ENCODE measurements around the gene PARVB. TPM values are rescaled to one million over a fixed set of nuclear protein-coding genes. Genes with fewer than 3 reads are reported as not detected.
"Not testable (repeated sequence)": the region's sequence is repeated elsewhere in the genome, so short reads cannot be mapped to it uniquely, and the experiment has no call there.

Gene PARVB
- total RNA-seq, 2 experiments from 2014 or later, result 39.4 to 41.0 TPM

DNA sequence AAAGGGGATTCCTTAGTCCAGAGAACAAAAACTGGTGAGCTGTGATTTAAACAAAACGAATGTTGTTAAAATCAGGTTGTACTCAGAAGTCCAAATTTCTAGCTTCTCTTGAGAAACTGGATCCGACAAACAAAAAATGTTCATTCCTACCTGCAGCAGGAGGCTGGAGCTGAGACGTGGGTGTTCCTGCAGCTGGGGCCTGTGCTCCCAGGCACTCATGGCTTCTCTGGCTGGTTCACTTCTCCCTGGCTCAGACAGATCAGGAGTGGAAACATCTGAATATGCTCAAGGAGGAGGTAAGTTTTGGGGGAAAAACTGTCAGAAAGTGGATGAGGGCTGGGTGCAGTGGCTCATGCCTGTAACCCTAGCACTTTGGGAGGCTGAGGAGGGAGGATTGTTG, 24.7 kb upstream of the PARVB start:
- H3K27ac Mint-ChIP-seq, result no peak overlapping the region
- ATAC-seq, result no peak
- ChIA-PET POLR2A (no interaction called here), CTCF (interaction anchor here (1.5 kb wide), 1 partner anchor 86 kb away, joined by 5 read pairs; no protein-coding TSS in a partner anchor)
- no peaks in the 10 kb centered on the region for H3K27me3 Mint-ChIP-seq (ENCODE audit: low read depth)
- no peak overlapping the region for H3K4me3 Mint-ChIP-seq
- DNase-seq, result no peak
- H3K36me3 Mint-ChIP-seq (ENCODE audit: low read depth), result peaks cover 45% of the 10 kb centered on the region
- no peaks in the 10 kb centered on the region for H3K9me3 Mint-ChIP-seq (ENCODE audit: insufficient read depth)
- peaks cover 22% of the 10 kb centered on the region for H3K4me1 Mint-ChIP-seq (ENCODE audit: low read depth)

DNA sequence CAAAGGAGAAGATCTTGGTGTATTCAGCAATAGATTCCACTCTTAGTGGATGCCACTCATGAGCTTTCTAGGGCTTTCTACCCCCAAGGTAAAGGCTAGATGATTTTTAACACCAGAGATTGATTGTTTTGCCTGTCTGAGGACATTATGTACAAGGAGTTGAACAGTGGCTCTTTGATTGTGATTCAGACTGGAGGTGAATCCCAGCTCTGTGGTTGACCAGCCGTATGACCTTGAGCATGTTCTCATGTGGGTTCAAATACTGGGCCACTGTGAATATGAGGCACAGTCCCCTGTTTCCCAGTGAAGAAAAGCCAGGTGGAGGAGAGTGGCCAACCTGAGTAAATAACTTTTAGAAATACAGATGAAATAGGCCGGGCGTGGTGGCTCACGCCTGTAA, 24.0 kb upstream of the PARVB start:
- Mint-ChIP-seq H3K27ac (no peak overlapping the region), H3K27me3 (ENCODE audit: low read depth) (no peaks in the 10 kb centered on the region), H3K36me3 (ENCODE audit: low read depth) (peaks cover 38% of the 10 kb centered on the region), H3K4me1 (ENCODE audit: low read depth) (peaks cover 16% of the 10 kb centered on the region), H3K9me3 (ENCODE audit: insufficient read depth) (no peaks in the 10 kb centered on the region), H3K4me3 (no peak overlapping the region)
- DNase-seq, result no peak
- POLR2A ChIA-PET, result no interaction called here
- no peak for ATAC-seq
- CTCF ChIA-PET, result no interaction called here

DNA sequence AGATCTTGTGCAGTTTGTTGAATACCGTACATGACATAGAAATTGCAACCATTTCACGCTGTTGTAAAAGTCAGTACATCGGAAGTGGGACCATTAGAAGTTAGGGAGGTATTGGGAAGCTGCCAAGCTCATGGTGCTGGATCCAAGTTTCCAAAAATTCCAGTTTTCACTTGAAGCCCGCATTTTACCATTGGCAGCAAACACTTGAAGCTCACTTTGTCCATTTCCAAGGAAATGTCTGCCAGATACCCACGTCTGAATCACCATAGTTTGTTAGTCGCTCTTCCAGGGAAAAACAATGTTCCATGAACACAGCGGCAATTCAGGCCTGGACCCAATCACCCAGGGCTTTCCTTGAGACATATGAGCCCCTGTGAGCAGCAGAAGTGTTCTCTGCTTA, 22.6 kb upstream of the PARVB start:
- Mint-ChIP-seq H3K9me3 (ENCODE audit: insufficient read depth) (no peaks in the 10 kb centered on the region), H3K27me3 (ENCODE audit: low read depth) (no peaks in the 10 kb centered on the region), H3K4me1 (ENCODE audit: low read depth) (peaks cover 3% of the 10 kb centered on the region), H3K27ac (no peak overlapping the region), H3K4me3 (no peak overlapping the region), H3K36me3 (ENCODE audit: low read depth) (peaks cover 29% of the 10 kb centered on the region)
- DNase-seq (no peak), ATAC-seq (no peak)
- CTCF ChIA-PET, result interaction anchor here (1.2 to 6.6 kb wide), 2 partner anchors 8 to 84 kb away, joined by 3 to 32 read pairs; no protein-coding TSS in a partner anchor
- POLR2A ChIA-PET, result no interaction called here

DNA sequence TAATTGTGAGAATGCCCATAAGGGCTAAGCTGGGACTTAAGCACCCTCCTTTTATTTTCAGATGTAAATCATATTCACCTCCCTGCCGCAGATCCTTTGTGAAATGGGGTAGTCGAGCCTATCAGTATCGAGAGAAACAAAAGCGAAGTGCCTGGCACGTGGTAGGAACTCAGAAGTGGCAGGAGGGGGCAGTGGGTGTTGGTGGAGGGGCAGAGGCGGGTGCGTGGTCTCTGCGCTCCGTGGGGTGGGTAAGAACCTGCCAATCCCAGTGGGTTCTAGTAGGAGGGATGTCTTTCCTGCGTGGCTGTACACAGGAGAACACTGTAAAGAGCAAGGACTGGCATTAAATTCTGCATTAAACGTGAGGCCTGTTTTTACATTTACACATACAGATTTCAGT, 21.8 kb upstream of the PARVB start:
- H3K27me3 Mint-ChIP-seq (ENCODE audit: low read depth), result no peaks in the 10 kb centered on the region
- H3K4me1 Mint-ChIP-seq (ENCODE audit: low read depth), result no peaks in the 10 kb centered on the region
- H3K36me3 Mint-ChIP-seq (ENCODE audit: low read depth), result peaks cover 23% of the 10 kb centered on the region
- H3K9me3 Mint-ChIP-seq (ENCODE audit: insufficient read depth), result no peaks in the 10 kb centered on the region
- ChIA-PET POLR2A (no interaction called here), CTCF (interaction anchor here (6.6 kb wide), 1 partner anchor 8 kb away, joined by 32 read pairs; no protein-coding TSS in a partner anchor)
- H3K4me3 Mint-ChIP-seq, result no peak overlapping the region
- DNase-seq (no peak), ATAC-seq (no peak)
- no peak overlapping the region for H3K27ac Mint-ChIP-seq

DNA sequence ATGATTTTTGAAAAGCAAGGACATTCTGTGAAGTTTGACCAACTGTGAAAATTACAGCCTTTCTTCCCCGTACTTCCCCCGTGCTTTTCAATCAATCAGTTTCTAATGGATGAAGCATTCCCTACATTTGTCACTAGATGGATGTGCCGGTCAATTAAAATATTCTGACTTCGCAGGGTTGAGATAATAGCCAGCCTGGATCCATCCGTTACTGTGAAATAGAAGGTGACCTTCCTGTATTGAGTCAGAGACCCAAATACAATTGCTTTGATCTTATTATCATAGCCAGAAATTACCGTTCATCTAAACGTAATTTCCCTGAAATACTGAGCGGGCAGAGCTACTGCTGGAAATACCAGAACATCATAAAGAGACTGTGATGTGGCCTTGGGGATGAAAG, 21.1 kb upstream of the PARVB start:
- POLR2A ChIA-PET, result no interaction called here
- CTCF ChIA-PET, result interaction anchor here (1.3 to 6.6 kb wide), 2 partner anchors 9 to 57 kb away, joined by 3 to 32 read pairs; no protein-coding TSS in a partner anchor
- Mint-ChIP-seq H3K27me3 (ENCODE audit: low read depth) (no peaks in the 10 kb centered on the region), H3K4me3 (no peak overlapping the region), H3K4me1 (ENCODE audit: low read depth) (no peaks in the 10 kb centered on the region), H3K27ac (no peak overlapping the region), H3K9me3 (ENCODE audit: insufficient read depth) (no peaks in the 10 kb centered on the region), H3K36me3 (ENCODE audit: low read depth) (peaks cover 20% of the 10 kb centered on the region)
- ATAC-seq (no peak), DNase-seq (no peak)

DNA sequence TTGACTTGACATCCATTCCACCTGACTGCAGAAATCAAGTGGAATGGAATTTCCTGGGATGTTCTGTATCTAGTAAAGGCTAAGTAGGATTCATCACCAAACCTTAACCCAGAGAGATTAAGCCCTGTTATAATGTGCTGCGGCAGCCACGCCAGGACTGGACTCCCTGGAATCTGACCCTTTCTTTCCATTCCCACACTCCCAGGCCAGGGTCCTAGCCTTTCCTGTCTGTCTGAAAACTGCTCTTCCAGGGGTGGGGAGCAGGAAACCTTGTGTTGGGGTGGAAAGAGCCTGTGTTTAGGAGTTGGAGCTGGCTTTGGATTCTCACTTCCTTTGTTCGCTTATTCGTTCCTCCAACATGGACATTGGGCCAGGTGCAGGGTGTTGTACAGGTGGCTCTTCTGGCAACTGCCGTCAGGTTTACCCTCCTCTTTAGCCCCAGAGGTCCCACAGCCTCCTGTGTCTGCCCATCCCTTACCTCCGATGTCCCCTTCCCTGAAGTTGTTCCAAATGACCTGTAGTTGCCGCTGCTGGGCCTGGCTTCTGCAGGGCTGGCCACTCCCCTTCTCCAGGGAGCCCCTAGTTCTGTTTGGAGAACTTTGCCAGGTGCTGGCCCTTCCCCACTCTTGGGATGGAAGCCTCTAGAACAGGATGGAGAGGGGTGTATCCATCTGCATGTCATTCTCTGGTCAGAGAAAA, 20.5 kb upstream of the PARVB start:
- H3K4me3 Mint-ChIP-seq, result no peak overlapping the region
- ATAC-seq (no peak), DNase-seq (no peak)
- no peaks in the 10 kb centered on the region for H3K9me3 Mint-ChIP-seq (ENCODE audit: insufficient read depth)
- ChIA-PET CTCF (interaction anchor here (1.3 to 6.6 kb wide), 2 partner anchors 10 to 58 kb away, joined by 3 to 32 read pairs; no protein-coding TSS in a partner anchor), POLR2A (no interaction called here)
- H3K4me1 Mint-ChIP-seq (ENCODE audit: low read depth), result no peaks in the 10 kb centered on the region
- H3K36me3 Mint-ChIP-seq (ENCODE audit: low read depth), result peaks cover 14% of the 10 kb centered on the region
- H3K27ac Mint-ChIP-seq, result no peak overlapping the region
- H3K27me3 Mint-ChIP-seq (ENCODE audit: low read depth), result no peaks in the 10 kb centered on the region

DNA sequence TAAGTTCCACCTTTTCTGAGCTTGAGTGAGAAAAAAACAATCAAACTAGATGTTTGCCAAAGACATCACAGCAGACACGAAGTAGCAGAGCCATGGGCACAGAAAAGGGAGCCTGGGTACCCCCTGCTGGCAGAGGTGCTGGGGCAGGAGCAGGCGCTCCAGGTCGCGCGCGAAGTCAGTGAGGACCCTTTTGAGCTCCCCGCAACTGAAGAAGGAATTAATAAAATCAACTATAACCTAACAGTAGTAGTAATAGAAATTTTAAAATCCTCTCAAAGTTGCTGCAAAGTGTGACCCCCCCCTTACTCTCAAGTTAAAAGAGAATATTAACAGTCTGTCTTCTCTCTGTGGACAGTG, 20.0 kb upstream of the PARVB start:
- Mint-ChIP-seq H3K4me1 (ENCODE audit: low read depth) (no peaks in the 10 kb centered on the region), H3K9me3 (ENCODE audit: insufficient read depth) (no peaks in the 10 kb centered on the region), H3K36me3 (ENCODE audit: low read depth) (peaks cover 9% of the 10 kb centered on the region), H3K4me3 (no peak overlapping the region), H3K27me3 (ENCODE audit: low read depth) (no peaks in the 10 kb centered on the region), H3K27ac (no peak overlapping the region)
- POLR2A ChIA-PET, result no interaction called here
- no peak for ATAC-seq
- no peak for DNase-seq
- CTCF ChIA-PET, result interaction anchor here (1.3 to 6.6 kb wide), 2 partner anchors 10 to 58 kb away, joined by 3 to 32 read pairs; no protein-coding TSS in a partner anchor

DNA sequence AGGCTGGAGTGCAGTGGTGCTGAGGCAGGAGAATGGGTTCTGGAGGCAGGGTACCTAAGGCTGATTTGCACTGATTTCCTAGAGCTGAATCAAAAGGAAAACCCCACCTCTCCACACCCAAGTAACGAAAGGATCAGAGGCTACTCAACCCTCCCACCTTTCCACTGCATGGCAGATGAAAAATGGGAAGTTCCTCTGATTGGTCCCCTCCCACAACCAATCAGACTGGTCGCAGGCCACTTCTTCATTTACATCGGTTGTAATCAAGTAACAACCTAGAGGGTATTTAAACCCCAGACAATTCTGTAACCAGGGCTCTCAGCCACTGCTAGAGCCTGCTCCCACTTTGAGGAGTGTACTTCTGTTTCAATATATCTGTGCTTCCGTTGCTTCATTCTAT, 18.6 kb upstream of the PARVB start:
- no peaks in the 10 kb centered on the region for H3K9me3 Mint-ChIP-seq (ENCODE audit: insufficient read depth)
- ATAC-seq, result no peak
- peaks cover 6% of the 10 kb centered on the region for H3K36me3 Mint-ChIP-seq (ENCODE audit: low read depth)
- no peak for DNase-seq
- H3K4me1 Mint-ChIP-seq (ENCODE audit: low read depth), result no peaks in the 10 kb centered on the region
- H3K27me3 Mint-ChIP-seq (ENCODE audit: low read depth), result no peaks in the 10 kb centered on the region
- H3K27ac Mint-ChIP-seq, result no peak overlapping the region
- ChIA-PET CTCF (interaction anchor here (6.6 kb wide), 1 partner anchor 12 kb away, joined by 32 read pairs; no protein-coding TSS in a partner anchor), POLR2A (no interaction called here)
- no peak overlapping the region for H3K4me3 Mint-ChIP-seq

DNA sequence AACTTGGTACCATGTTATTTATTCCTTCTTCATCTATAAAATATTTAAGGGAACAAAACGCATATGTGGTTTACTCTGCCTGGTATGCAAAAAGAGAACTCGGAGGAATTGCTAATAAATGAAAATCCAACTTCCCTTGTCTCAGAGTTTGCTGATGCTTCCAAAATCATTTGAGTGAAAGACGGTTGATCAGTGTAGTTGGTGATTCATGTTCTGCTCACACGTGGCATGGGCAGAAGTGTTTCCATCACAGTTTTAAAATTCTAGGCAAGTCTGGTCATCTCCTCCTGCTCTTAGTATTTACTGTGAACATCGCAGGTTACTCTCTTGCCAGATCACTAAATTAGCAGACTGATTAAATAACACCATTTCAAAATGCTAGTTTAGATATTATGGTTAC, 11.9 kb upstream of the PARVB start:
- no peaks in the 10 kb centered on the region for H3K27me3 Mint-ChIP-seq (ENCODE audit: low read depth)
- ChIA-PET POLR2A (no interaction called here), CTCF (interaction anchor here (1.3 kb wide), 1 partner anchor 19 kb away, joined by 3 read pairs; no protein-coding TSS in a partner anchor)
- no peaks in the 10 kb centered on the region for H3K9me3 Mint-ChIP-seq (ENCODE audit: insufficient read depth)
- no peak overlapping the region for H3K27ac Mint-ChIP-seq
- ATAC-seq (no peak), DNase-seq (no peak)
- H3K4me1 Mint-ChIP-seq (ENCODE audit: low read depth), result no peaks in the 10 kb centered on the region
- H3K4me3 Mint-ChIP-seq, result no peak overlapping the region
- H3K36me3 Mint-ChIP-seq (ENCODE audit: low read depth), result no peaks in the 10 kb centered on the region

DNA sequence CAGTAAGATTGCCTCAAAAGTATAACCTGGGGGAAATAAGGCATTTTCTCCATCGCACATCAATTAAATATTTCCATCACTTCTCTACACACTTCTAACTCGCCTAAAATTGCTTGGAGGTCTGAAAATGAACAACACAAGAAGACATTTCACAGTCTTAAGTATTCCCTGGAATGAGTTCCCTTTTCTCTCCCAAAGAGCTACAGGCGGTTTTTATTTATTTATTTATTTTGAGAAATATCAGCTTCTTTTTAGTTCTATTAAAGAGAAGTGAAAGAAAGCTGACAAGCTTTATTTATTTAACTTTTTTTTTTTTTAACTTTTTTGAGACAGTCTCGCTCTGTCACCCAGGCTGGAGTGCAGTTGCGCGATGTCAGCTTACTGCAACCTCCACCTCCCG, 11.5 kb upstream of the PARVB start:
- Mint-ChIP-seq H3K4me3 (no peak overlapping the region), H3K4me1 (ENCODE audit: low read depth) (no peaks in the 10 kb centered on the region), H3K36me3 (ENCODE audit: low read depth) (no peaks in the 10 kb centered on the region), H3K27me3 (ENCODE audit: low read depth) (no peaks in the 10 kb centered on the region), H3K27ac (no peak overlapping the region), H3K9me3 (ENCODE audit: insufficient read depth) (no peaks in the 10 kb centered on the region)
- ATAC-seq (no peak), DNase-seq (no peak)
- ChIA-PET POLR2A (interaction anchor here (0.5 kb wide), 1 partner anchor 90 kb away, joined by 3 read pairs; no protein-coding TSS in a partner anchor), CTCF (no interaction called here)

DNA sequence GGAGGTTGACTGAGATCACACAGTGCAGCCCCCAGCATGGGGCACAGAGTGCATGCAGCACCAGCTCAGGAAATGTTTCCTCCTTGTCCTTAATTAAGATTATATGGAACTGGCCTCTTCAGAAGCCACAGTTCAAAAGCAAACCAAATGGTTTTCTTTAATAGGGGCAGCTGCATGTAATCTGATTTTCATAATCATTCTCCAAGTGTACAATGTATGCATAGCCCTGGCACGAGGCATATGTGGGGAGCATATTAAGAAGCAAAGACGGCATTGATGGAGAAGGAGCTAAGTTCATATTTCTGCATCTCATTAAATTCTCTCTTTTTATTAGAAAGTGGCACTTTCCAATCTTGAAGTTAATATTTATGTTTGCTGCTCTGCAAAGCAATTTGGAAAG, 9.9 kb upstream of the PARVB start:
- no peak overlapping the region for H3K27ac Mint-ChIP-seq
- no peak for ATAC-seq
- H3K27me3 Mint-ChIP-seq (ENCODE audit: low read depth), result no peaks in the 10 kb centered on the region
- no peak for DNase-seq
- H3K36me3 Mint-ChIP-seq (ENCODE audit: low read depth), result no peaks in the 10 kb centered on the region
- CTCF ChIA-PET, result interaction anchor here (0.9 to 1.7 kb wide), 3 partner anchors 13 to 69 kb away, joined by 4 to 5 read pairs (median 5); no protein-coding TSS in a partner anchor
- POLR2A ChIA-PET, result no interaction called here
- no peaks in the 10 kb centered on the region for H3K4me1 Mint-ChIP-seq (ENCODE audit: low read depth)
- no peaks in the 10 kb centered on the region for H3K9me3 Mint-ChIP-seq (ENCODE audit: insufficient read depth)
- no peak overlapping the region for H3K4me3 Mint-ChIP-seq

DNA sequence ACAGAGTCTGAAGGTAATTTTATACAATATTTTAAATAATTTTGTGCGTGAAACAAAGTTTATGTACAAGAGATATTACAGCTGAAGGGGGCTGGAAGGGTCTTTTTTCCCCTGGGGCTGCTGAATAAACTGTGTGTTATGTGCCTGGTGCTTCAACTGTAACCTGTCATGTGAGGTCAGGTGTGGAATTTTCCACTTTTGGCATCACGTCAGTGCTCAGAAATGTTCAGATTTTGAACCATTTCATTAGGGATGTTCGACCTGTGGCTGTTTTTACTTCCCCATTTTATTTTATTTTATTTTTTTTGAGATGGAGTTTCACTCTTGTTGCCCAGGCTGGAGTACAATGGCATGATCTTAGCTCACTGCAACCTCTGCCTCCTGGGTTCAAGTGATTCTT, 7.5 kb upstream of the PARVB start:
- DNase-seq; H3K27me3 Mint-ChIP-seq (ENCODE audit: low read depth); H3K27ac Mint-ChIP-seq; ATAC-seq; POLR2A ChIA-PET; H3K9me3 Mint-ChIP-seq (ENCODE audit: insufficient read depth); CTCF ChIA-PET; H3K36me3 Mint-ChIP-seq (ENCODE audit: low read depth); H3K4me3 Mint-ChIP-seq; H3K4me1 Mint-ChIP-seq (ENCODE audit: low read depth): not testable (repeated sequence)
